HG03066 (cell line): ENCODE data around the gene RNFT2.
"Not testable (repeated sequence)": the region's sequence is repeated elsewhere in the genome, so short reads cannot be mapped to it uniquely, and the experiment has no call there.

ENCODE experiments used
- ATAC-seq: cut with Tn5 transposase; IDR thresholded peaks from one replicate; pipeline ENCODE4 v1.9.1; 2021; ENCODE audit warnings: low read depth; ENCODE audit not compliant: unreplicated experiment

RNFT2 gene

GRCh38 chr12:116789562-116789961 is 51.4 kb downstream of the RNFT2 start:
- ATAC-seq = not testable (repeated sequence)

DNA sequence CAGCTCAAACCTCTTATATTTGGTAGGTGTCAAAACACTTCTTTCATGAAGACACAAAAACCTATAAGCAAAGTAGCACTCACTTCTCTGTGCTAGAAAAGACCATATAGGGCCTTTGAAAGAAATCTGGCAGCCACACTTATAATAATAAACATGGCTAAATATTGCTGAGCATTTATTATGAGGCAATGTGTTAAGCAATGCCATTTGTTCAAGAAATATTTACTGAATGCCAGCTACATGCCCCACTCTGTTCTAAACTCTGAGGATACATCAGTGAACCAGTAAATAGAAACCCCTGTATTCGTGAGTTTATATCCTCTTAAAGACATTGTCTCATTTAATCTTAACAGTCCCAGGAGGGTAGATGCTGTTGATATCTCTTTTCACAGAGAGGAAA is 52.0 kb downstream of the RNFT2 start:
- no peak for ATAC-seq

DNA sequence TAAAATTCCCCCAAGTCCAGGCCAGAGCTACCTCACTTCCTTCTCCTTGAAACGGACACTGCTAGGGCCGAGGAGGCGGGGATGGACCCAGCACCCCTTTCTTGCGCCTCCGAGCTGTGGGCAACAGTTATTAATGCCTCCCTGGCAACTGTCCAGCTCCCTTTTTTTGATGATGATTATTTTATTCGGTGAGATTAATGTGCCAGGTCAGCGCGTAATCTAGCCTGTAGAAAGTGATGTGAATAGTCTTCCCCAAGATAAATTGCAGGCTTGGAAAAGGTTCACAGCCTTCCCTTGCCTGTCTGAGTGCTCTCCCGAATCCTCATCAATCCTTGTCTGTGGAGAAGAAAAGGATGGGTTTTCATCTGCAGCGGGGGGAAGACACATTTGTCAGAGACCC is 54.3 kb downstream of the RNFT2 start:
- no peak for ATAC-seq

GRCh38 chr12:116794725-116795124 is 56.6 kb downstream of the RNFT2 start:
- ATAC-seq = no peak

GRCh38 chr12:116797885-116798284 is 59.8 kb downstream of the RNFT2 start:
- ATAC-seq = no peak

DNA sequence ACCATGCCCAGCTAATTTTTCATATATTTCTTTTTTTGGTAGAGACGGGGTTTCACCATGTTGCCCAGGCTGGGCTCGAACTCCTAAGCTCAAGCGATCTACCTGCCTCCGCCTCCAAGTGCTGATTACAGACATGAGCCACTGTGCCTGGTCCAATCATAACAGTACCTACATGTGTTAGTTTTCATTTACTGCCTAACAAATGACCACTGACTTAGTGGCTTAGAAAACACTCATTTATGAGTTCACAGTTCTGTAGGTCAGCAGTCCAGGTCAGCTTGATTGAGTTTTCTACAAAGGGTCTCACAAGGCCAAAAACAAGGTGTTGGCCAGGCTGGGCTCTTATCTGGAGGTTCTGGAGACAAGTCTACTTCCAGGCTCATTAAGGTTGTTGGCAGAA is 60.6 kb downstream of the RNFT2 start:
- no peak for ATAC-seq

DNA sequence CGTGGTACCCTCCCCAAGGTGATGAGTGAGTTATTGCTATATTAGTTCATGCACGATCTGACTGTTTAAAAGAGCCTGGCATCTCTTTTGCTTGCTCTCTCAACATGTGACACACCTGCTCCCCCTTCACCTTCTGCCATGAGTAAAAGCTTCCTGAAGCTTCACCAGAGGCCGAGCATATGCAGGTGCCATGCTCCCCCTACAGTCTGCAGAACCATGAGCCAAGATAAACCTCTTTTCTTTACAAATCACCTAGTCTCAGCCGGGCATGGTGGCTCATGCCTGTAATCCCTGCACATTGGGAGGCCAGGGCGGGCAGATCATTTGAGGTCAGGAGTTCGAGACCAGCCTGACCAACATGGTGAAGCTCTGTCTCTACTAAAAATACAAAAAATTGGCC is 61.8 kb downstream of the RNFT2 start:
- no peak for ATAC-seq

DNA sequence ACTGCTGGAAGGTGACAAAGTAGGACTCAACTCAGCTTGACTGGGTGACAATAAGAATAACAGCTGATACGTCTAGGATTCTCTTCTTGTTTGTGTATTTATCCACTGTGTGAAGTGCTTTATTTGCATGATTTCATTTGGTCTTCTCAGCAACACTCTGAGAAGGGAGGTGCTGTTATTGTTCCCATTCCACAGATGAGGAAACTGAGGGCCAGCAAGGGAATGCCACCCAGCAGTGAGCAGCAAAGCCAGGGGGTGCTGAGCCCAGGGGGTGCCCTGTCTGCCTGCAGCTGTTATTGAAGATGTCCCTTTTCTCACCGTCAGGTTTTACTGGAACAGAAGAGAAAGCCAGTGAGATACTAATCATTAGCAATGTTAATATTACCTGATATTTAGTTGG is 62.8 kb downstream of the RNFT2 start:
- no peak for ATAC-seq

DNA sequence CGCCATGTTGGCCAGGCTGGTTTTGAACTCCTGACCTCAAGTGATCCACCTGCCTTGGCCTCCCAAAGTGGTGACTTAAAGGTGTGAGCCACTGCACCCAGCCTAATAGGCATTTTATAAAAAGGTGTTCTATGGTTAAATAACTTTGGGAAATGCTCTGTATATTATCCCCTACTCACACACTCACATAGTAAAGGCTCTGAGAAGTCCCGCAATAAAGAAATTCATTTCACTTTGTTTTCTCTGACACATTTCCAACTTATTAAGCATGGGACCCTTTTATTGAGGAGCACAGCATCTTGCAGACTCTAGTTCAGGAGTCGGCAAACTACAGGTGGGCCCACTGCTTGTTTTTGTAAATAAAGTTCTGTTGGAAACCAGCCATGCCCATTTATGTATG is 63.9 kb downstream of the RNFT2 start:
- ATAC-seq = no peak

GRCh38 chr12:116803013-116803736 is 65.1 kb downstream of the RNFT2 start:
- no peak for ATAC-seq

DNA sequence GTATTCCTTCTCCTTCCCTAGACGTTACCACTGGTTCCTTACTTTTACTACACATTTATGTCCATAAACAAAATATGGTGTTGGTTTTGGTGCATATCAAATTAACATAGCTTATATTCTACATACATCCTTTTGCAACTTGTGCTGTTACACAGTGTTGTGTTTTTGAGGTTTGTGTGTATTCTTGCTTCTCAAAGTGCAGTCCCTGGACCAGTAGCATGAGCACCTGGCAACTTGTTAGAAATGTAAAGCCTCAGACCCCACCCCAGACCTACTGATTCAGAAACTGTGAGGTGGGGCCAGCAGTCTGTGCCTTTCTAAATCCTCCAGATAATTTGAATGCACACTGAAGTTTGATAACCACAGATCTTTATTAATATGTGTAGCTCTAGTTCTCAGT is 65.9 kb downstream of the RNFT2 start:
- ATAC-seq = no peak

- ATAC-seq = no peak
These were observed 68.8 kb downstream of the RNFT2 start for GRCh38 chr12:116806845-116807440.

- no peak for ATAC-seq
These were observed 69.4 kb downstream of the RNFT2 start for GRCh38 chr12:116807546-116807945.

DNA sequence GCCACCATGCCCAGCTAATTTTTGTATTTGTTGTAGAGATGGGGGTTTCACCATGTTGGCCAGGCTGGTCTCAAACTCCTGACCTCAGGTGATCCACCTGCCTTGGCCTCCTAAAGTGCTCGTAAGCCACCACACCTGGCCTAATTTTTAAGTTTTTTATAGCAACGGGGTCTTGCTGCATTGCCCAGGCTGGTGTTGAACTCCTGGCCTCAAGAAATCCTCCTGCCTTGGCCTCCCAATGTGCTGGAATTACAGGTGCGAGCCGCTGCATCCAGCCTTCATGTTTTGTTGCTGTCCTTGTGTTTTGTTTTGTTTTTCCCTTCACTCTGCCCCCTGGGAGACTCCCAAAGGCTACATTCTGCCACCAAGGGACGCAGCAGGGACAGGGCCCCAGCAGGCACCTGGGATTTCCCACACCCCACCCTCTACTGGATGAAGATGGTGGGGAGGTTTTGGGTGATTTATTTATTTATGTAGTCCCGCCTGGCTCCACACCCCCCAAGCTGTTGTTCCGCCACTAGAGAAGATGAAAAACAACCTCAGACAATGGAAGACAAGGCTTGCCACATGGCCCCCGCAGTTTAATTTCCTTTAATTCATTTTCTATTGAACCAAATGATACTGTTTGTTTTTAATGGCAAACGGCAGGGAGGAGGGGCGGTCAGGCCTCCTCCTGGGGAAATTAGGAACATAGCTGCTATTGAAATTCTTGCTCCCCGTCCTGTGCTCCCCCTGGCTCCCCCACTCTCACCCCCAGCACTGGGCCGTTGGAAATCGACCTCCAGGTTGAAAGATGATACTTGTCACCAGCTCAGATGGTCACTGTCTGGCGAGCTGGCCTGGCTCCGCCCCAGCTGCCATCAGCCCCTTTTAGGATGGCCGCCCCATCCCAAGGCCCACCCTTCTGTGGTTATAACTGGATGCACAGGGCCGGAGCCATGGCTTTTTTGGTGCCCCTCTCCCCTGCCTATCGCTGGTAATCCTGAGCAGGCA is 70.3 kb downstream of the RNFT2 start:
- ATAC-seq = no peak

GRCh38 chr12:116812238-116812637 is 74.1 kb downstream of the RNFT2 start:
- no peak for ATAC-seq

DNA sequence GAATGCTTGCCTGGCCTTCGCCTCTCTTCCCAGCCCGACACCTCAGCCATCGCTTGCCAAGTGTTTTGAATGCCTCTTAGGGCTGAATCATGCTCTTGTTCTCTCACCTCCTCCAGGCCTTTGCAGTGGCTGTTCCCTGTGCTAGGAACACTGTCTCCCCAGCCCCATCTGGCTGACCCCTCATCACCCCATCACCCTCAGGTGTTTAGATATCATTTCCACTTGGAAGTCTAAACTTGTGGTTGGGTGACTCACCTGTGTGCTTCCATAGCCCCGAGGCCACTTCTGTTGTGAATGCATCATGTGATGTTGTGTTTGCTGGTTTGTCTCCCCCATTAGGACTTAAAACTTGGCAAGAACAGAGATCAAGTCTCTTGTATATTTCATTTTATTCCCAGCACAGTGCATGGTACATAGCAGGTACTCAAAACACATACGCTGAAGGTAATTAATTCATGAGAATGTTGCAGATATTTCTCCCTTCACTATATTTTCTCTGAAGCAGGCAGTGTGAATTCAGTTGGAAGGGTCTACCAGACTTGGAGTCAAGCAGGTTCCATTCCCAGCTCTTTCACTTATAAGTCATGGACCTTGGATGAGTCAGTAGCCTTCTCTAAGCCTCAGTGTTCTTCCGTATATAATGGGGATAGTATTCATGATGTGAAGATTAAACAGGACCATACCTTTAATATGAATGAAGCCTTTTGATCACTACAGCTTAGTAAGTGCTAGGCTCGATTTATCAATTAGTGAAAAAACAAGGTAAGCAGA is 75.3 kb downstream of the RNFT2 start:
- ATAC-seq = no peak

GRCh38 chr12:116814766-116815165 is 76.7 kb downstream of the RNFT2 start:
- ATAC-seq = not testable (repeated sequence)

DNA sequence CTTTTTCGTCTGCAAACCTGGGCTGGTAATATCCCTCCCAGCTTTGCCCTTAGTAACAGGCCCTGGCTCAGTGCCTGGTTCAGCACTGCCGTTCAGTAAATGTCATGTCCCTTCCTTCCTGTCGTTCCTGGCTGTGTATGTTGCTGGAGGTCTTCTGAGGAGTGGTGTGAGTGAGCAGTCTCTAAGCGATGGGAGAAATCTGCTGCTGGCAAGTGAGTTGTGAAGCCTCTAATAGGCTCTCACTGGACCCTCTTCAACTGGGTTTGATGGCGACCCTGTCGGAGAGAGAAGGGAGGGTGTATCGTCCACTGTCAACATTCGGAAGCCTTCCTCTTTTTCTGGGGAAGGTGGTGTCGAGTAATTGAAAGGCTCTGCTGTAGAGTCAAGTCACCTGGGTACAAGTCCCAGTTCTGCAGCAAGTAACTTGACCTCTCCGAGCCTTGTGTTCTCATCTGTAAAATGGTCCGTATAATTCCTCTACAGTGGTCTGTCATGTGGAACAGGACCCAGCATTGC is 80.3 kb downstream of the RNFT2 start:
- ATAC-seq = peak; percentile 4

DNA sequence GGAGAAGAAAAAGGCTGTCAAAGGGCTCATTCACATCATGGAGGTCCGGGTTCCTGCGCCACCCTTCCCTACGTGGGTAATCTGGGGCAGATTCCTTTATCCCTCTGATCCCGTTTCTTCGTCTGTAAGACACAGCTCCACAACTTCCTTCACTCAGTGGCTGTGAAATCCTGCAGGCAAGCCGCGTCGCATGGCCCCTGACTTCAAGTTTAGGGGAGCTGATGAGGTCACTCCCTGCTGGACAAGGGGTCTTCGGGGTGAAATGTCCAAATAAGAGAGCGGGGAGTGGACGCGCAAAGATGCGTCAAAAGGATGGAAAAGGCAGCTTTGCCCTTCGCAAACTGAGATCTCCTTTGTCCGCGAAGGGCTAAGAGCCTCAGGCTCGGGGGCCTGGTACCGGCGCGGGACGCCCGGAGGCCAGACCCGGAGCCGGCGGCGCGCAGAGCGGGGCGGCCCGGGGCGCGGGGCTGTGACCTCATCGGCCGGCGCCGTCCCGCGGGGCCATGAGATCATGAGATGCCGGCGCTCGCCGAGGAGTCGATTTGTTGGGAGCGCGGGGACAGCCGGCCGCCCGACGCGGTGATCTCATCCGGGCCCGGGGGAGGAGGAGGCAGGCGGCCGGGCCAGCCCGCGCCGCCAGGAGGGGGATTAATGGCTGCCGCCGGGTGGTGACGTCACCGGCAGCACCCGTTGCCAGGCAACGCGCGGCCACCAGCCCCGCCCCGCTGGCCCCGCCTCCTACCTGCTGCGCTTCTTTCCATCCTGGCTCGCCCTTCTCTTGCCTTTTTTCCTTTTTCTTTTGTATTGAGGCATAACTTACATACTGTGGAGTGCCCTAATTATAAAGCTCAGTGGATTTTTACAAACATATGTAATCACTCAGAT is 81.1 kb downstream of the RNFT2 start:
- ATAC-seq = peak; percentile 81
